HG02981 (cell line): ENCODE measurements around the gene UBR3.
"Not testable (repeated sequence)": the region's sequence is repeated elsewhere in the genome, so short reads cannot be mapped to it uniquely, and the experiment has no call there.

Experiments used
- ATAC-seq: cut with Tn5 transposase; IDR thresholded peaks from one replicate; pipeline ENCODE4 v1.9.1; 2021; ENCODE audit warnings: mild to moderate bottlenecking, moderate library complexity; ENCODE audit not compliant: unreplicated experiment

UBR3 gene

DNA sequence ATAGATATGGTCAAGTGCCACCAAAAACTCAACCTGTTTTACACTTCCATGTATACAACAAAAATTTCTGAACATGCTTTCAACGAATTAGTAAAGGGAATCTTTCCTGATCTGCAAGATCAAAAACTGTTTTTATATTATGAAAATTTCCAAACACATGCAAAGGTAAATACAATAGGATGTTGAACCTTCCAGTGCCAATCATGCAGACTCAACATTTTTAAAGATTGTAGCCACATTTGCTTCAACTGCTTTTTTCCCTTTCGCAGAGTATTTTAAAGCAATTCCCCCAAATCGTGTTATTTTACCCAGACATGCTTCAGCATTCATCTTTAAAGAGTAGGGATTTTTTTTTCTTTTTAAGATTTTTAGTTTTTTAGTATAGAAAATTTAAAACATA, 40.3 kb downstream of the UBR3 start:
- no peak for ATAC-seq

DNA sequence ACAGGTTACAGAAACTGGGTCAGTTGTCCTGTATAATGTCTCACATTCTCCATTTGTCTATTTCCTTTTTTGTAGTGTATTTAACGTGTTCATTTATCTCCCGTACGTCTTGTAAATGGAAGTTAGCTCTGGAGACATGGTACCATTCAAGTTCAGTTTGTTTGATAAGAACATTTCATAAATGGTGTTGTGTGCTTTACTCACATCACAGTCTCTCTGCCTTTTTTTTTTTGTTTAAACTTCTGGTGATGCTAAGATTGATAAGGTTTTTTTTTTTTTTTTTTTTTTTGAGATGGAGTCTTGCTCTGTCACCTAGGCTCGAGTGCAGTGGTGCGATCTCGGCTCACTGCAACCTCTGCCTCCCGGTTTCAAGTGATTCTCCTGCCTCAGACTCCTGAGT, 41.7 kb downstream of the UBR3 start:
- no peak for ATAC-seq

DNA sequence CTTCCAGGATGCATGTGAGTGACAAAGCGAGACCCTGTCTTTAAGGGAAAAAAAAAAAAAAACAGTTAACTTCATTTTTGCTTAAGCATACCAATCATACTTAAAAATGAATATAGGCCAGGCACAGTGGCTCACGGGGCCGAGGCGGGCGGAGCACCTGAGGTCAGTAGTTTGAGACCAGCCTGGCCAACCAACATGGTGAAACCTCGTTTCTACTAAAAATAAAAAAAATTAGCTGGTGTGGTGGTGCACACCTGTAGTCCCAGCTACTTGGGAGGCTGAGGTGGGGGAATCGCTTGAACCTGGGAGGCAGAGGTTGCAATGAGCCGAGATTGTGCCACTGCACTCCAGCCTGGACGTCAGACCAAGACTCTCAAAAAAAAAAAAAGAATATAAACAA, 44.1 kb downstream of the UBR3 start:
- not testable (repeated sequence) for ATAC-seq

DNA sequence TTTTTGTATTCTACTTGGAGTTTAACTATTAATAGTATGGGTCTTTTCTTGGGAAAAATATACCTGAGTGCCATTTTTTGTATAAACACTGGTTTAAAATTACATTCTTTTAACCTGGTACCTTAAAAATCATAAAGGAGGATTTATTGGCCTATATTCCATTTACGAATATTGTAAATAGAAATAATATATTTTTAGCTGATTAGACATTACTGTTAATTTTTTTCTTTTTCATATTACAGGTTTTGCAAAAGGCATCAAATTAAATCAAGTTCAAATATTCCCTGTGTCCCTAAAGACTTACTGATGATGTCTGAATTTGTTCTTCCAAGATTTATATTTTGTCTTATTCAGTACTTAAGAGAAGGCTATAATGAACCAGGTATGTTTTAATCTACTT, 44.7 kb downstream of the UBR3 start:
- no peak for ATAC-seq

DNA sequence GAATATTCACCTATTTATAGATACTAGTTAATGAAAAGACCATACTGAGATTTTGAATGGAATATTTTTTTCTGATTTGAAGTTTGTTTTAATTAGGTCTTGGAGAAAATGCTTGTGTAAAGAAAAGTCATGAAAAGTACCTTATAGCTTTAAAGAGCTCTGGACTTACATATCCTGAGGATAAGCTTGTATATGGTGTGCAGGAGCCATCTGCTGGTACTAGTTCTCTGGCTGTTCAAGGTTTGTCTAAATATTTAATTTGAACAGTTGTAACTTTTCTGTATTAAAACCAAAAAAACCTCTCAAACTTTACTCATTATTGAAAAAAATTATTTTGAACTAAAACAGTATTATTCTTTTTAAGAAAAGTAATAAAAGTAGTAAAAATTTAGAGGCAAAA, 50.1 kb downstream of the UBR3 start:
- ATAC-seq: no peak

DNA sequence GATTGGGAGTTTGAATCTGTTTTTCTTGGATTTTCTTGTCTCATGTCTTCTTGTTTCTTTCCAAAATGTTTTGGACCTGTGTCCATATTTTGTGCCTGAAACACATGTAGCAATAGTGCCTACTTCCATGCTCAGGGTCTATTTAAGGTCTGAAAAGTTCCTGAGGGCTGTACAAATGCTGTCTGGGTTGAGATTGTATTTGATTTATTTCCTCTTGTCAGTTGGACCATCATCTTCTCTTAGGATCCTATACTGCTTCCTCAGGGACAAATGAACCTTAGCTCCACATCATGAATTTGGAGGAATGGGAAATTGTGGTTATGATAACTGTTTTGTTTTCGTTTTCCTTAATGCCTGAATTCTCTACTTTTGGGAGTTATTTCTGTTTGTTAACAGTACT, 59.9 kb downstream of the UBR3 start:
- ATAC-seq: no peak

DNA sequence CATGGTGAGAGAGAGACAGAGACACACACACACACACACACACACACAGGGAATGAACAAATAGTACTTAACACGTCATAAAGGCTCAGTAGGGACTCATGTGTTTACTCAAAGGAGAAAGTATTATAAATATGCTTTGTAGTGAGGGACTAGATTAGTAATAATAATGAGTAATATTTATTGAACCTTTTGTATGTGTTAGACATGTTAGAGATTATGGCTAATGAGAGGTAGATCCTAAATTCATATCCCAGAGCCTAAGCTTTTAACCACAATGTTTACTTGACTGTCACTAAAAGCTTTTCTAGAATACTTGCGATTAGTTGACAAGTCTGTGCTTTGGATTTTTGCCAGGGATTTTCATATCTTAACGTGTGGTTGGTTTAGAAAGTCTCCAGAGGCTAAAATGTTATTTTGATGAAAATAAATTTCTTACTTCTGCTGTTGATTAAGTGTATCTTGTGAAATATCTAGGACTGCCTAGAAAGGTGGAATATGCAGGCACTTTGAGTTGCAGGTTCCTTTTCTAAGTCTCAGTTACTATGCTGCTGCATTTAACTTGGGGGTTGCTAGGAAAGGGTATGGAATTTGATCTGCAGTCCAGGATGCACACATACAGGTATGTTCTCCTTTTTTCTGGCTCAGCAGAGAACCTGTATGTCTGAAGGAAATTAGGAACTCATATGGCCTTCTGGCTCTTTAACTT, 64.5 kb downstream of the UBR3 start:
- ATAC-seq: no peak

DNA sequence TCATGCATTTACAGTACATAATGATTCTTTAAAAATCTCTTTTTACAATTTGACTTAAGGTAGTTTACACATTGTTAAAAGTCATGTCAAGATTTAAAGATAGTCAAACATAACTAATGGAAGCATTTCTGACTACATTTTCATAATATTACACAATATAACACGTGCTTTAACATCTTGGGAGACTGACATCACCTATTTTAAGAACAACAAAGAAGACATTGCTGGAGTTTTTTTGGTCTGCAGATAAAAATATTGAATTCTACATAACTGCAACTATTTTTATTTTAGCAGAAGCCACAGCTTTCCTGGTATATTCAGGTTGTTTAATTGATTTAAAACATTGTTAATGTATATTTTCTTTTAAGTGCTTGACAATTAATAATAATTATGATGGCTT, 65.7 kb downstream of the UBR3 start:
- no peak for ATAC-seq

DNA sequence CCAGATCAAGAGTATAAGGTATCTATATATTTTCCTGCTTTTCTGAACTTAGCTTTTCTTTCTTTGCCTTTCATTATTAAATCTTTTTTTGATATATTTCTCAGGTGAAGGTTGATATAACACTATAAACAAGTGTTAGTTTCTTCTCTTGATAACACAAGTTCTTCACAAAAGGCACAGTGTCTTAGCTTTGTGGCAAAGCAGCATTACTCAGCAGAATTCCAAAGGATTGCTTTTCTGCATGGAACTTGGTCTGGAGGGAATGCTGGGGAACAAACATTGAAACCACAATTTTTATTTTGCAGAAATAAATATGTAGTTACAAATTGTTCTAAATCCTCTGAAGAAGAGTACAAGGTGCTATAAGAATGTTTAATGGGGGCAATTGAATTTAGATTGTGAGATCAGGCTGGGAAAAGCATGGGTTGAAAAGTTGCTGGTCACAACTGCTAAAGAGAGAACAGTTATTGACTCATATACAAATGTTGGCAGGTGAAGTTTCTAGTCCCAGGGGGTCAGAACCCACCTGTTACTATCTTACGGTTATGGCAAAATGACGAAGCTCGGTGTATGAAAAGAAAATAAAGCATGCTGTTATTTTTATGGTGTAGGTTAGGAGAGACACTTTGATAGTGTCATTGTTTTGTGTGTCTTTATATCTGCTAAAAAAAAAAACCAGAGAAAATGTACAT, 68.2 kb downstream of the UBR3 start:
- ATAC-seq: no peak

DNA sequence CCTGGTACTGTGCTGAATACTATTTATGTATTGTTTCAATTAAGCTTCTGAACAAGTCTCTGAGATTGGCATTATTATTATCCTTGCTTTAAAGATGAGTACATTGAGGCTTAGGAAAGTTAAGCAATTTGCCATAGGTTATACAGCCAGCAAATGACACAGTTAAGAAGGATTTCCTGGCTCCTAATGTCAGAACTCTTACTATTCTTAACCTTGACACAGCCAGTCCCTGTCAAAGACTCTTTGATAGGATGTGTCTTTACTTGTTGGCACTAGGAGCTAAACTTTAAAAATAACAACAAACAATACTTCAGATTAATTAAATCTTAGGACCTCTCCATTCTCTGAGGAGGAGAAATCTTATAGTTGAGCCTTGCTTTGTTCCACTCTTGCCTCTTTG, 70.6 kb downstream of the UBR3 start:
- no peak for ATAC-seq

DNA sequence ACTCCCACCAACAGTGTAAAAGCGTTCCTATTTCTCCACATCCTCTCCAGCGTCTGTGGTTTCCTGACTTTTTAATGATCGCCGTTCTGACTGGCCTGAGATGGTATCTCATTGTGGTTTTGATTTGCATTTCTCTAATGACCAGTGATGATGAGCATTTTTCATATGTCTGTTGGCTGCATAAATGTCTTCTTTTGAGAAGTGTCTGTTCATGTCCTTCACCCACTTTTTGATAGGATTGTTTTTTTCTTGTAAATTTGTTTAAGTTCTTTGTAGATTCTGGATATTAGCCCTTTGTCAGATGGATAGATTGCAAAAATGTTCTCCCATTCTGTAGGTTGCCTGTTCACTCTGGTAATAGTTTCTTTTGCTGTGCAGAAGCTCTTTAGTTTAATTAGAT, 72.8 kb downstream of the UBR3 start:
- ATAC-seq: not testable (repeated sequence)

DNA sequence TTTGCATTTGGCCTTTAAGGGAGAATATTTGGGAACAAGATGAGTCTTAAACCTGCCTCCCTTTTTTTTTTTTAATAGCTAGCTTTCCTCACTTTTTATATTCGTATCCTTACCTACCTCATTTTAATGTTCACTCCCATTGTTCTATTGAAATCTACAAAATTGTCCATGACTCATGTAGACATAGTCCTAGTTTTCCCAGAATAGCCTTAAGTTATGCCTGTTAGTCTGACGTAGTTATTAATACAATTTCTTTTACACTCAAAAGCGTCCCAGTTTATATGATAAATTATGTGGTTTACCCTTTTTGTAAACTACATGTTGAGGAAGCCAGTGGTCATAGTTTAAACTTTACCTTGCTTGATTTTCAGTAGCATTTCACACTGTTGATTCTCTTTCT, 73.4 kb downstream of the UBR3 start:
- no peak for ATAC-seq

DNA sequence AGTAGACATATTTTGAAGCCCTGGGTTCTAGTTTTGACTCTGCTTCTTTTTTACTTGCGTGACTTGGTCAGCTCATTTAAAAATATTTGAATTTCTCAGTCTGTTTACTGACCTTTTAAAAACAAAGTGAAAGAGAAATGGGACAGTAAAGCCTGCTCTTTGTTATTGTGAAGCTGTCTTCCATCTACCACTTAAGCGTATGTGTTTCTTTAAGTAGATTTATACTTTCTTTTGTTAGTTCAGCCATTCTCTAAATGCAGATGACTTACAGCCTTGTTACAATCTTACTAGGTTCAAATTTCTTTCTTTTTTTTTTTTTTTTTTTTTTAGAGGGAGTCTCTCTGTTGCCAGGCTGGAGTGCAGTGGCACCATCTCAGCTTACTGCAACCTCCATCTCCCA, 79.5 kb downstream of the UBR3 start:
- no peak for ATAC-seq

DNA sequence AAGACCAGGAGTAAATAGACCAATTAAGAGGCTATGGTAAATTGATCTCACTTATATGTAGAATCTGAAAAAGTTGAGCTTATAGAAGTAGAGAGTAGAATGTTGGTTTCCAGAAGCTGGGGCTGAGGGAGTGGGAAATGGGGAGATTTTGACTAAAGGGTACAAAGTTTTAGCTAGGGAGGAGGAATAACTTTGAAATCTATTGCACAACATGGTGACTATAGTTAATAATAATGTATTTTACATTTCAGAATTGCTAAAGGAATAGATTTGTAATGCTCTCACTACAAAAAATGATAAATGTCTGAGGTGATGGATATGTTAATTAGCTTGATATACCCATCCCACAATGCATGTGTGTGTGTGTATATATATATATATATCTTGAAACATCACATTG, 82.1 kb downstream of the UBR3 start:
- no peak for ATAC-seq

DNA sequence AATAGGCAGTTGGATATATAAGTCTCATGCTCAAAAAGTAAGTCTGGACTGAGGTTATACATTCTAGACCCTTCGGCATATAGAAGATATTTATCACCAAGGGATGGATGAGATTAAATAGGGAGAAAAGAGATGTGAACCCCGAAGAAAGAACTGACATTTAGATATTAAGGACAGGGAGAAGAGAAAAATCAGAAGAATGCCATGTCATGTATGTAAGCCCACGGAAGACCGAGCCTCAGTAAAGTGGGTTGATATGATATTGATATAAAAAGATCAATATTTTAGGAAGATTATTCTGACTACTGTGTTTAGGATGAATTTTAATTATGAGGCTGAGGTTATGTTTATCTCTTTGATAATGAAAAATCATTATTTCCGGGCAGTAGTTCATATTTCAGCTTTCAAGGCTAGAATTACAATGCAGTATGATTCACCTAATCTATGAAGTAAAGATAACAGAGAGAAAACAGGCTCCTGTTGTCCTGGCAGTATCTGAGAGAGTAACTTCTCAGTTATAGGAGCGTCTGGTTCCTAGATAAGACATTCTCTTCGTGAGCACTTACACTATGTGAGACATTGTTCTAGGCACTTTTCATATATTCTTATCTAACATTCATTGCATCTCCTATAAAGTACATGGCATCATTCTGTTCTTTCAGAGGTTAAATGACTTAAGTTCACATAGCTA, 83.0 kb downstream of the UBR3 start:
- no peak for ATAC-seq

DNA sequence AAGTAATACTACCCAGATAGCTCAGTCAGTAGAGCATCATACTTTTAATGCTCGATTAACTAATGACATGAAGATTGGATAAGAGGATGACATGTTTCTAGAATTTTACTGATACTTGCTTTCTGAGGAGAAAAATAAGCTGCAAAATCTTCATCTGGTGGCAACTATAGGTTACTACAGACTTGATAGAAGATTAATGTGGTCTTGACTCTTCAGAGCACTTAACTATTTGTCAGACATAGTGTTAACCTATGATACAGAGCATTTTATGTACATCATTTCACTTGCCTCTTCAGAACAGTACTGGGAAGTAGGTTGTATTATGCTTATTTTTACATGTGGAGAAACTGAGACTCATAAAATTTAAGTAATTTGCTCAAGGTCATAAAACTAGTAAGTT, 83.9 kb downstream of the UBR3 start:
- ATAC-seq: no peak

DNA sequence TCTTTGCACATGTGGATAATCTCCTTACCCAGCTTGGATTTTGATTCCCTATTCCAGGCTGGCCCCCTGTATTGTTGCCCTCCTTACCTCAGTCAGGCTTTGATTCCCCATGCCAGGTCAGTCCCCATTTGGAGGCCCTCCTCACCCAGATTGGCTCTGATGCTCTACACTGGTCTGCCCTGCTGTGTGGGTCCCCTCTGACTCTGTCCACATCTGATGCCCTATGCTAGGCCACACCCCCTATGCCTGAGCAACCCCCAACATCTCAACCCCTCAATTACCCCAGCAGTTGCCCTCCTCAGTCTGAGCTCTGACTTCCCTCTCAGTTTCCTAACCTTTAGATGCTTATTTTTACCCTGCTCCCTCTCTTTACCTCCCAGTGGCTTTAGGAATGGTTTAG, 89.4 kb downstream of the UBR3 start:
- ATAC-seq: no peak

DNA sequence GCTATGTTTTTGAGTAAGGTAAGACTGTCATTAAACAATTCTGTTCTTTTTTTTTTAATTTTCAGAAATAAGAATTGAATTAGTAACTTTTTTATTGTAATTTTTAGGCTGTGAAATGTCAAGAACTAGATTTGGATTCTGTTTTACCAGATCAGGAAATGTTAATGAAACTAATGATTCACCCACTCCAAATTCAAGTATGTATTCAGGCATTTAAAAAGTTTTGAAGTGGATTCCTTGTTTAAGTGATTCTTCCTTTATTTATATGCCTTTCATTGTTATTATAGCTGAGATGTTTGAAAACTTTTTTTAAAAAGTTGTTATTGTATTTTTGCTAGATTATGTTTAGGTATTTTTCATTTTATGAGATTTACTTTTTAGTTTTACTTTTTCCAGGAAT, 96.7 kb downstream of the UBR3 start:
- ATAC-seq: no peak

DNA sequence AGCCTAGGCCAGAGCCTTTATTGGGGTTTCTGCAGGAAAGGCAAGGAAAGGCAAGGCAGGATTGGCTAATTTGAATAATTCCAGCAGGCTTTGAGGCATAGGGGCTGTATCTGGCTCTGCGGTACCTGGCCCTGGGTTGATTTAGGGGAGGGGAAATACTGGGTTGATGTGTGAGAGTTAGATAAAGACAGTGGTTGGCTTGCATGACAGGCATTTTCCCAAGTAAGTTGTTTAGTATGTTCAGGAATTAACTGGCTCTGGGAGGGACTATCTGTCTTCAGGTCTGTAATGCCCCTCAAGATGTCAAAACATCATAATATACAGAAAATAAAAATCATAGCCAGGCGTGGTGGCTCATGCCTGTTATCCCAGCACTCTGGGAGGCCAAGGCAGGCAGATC, 98.7 kb downstream of the UBR3 start:
- no peak for ATAC-seq

DNA sequence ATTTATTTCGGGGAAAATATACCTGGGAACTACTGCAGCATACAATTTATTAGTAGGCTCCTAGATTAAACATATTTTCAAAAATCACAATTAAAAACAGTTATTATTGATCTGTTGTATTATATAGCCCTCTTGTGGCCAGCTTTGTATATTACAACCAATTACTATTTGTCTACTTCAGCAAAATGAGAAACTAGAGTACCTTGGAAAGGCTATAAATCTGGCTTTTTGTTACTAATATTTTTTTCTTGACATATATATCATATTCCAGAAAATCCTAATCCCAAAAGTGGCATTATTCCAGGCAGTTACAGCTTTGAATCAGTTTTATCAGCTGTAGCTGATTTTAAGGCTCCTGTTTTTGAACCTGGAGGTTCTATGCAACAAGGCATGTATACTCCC, 101.2 kb downstream of the UBR3 start:
- no peak for ATAC-seq

DNA sequence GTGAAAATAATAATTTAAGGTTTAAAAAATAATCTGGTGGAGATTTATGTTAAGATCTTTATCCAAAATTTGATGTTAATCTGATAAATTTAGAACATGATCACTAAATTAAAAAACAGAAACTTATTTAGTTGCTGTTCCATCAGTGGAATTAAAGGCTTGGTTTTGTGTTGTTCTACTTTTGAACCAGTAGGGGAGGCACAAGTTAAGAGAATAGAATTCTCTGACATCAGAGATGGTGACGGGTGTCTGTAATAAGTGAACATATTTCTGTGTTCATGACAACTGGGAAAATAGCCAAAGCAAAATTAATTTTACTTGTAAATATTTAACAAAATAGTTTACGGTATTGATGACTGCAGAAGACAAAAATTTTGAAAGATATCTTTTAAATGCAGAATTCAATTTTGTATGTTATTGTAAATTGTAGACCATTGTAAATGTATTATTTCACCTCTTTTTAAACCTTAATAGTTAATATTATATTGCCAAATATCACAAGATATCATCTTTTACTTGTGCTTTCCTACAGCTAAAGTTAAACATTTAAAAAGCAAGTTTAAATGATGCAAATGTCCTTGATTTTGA, 106.0 kb downstream of the UBR3 start:
- ATAC-seq: peak; percentile 72

DNA sequence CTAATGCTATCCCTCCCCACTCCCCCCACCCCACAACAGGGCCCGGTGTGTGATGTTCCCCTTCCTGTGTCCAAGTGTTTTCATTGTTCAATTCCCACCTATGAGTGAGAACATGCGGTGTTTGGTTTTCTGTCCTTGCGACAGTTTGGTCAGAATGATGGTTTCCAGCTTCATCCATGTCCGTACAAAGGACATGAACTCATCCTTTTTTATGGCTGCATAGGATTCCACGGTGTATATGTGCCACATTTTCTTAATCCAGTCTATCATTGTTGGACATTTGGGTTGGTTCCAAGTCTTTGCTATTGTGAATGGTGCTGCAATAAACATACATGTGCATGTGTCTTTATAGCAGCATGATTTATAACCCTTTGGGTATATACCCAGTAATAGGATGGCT, 109.4 kb downstream of the UBR3 start:
- not testable (repeated sequence) for ATAC-seq
